H9 (cell line): Measurements from ENCODE around the gene CLK3. TPM values are rescaled to one million over a fixed set of nuclear protein-coding genes. Genes with fewer than 3 reads are reported as not detected.

Source experiments
- DNase-seq: peaks from one replicate; pipeline ENCODE4 v3.0.0-alpha.2; 2017
- H2AFZ ChIP-seq: one replicate; pipeline ENCODE4 v1.6.1; 2013; ENCODE audit warnings: mild to moderate bottlenecking, low read length, control low read depth, moderate library complexity
- H2AK5ac ChIP-seq: 2 replicates; pipeline ENCODE4 v1.6.1; 2013; ENCODE audit warnings: low read length, control low read depth, mixed read lengths; ENCODE audit not compliant: insufficient read length
- H2BK120ac ChIP-seq: one replicate; pipeline ENCODE4 v1.6.1; 2013; ENCODE audit warnings: low read depth, mild to moderate bottlenecking, low read length, control low read depth, inconsistent platforms; ENCODE audit not compliant: poor library complexity, severe bottlenecking
- H2BK12ac ChIP-seq: 2 replicates; pipeline ENCODE4 v1.6.1; 2013; ENCODE audit warnings: low read length, control low read depth, mixed read lengths, low read depth; ENCODE audit not compliant: insufficient read length
- H2BK15ac ChIP-seq: 2 replicates; pipeline ENCODE4 v1.6.1; 2013; ENCODE audit warnings: low read depth, low read length, control low read depth
- H2BK20ac ChIP-seq: one replicate; pipeline ENCODE4 v1.6.1; 2013; ENCODE audit warnings: low read depth, mild to moderate bottlenecking, low read length, control low read depth, inconsistent platforms; ENCODE audit not compliant: poor library complexity, severe bottlenecking
- H2BK5ac ChIP-seq: 2 replicates; pipeline ENCODE4 v1.6.1; 2013; ENCODE audit warnings: low read length, control low read depth, mixed read lengths; ENCODE audit not compliant: insufficient read length
- H3K14ac ChIP-seq: 2 replicates; pipeline ENCODE4 v1.6.1; 2013; ENCODE audit warnings: low read length, control low read depth; ENCODE audit not compliant: insufficient read depth
- H3K18ac ChIP-seq: 2 replicates; pipeline ENCODE4 v1.6.1; 2013; ENCODE audit warnings: low read depth, mild to moderate bottlenecking, mixed read lengths, low read length, control low read depth; ENCODE audit not compliant: insufficient read length
- H3K23ac ChIP-seq: 2 replicates; pipeline ENCODE4 v1.6.1; 2013; ENCODE audit warnings: low read length, control low read depth, mixed read lengths, low read depth; ENCODE audit not compliant: insufficient read length
- H3K23me2 ChIP-seq: 2 replicates; pipeline ENCODE4 v1.6.1; 2013; ENCODE audit warnings: low read depth, mild to moderate bottlenecking, mixed read lengths, low read length, control low read depth; ENCODE audit not compliant: insufficient read length, poor library complexity, severe bottlenecking
- H3K27ac ChIP-seq: 2 replicates; pipeline ENCODE4 v1.5.1; 2013; ENCODE audit warnings: low read length, control low read depth, mixed read lengths, low read depth; ENCODE audit not compliant: insufficient read length
- H3K27me3 ChIP-seq: 2 replicates; pipeline ENCODE4 v1.6.1; 2013; ENCODE audit warnings: low read length, control low read depth, inconsistent platforms; ENCODE audit not compliant: insufficient read depth
- H3K4ac ChIP-seq: 2 replicates; pipeline ENCODE4 v1.6.1; 2013; ENCODE audit warnings: low read depth, mild to moderate bottlenecking, control low read depth, inconsistent platforms, low read length, moderate library complexity
- H3K4me1 ChIP-seq: 2 replicates; pipeline ENCODE4 v1.6.1; 2013; ENCODE audit warnings: low read length, control low read depth, inconsistent platforms; ENCODE audit not compliant: insufficient read depth
- H3K4me2 ChIP-seq: 2 replicates; pipeline ENCODE4 v1.6.1; 2013; ENCODE audit warnings: low read length, control low read depth, mixed read lengths; ENCODE audit not compliant: insufficient read length, insufficient read depth
- H3K56ac ChIP-seq: 2 replicates; pipeline ENCODE4 v1.6.1; 2013; ENCODE audit warnings: low read depth, mild to moderate bottlenecking, mixed read lengths, low read length, control low read depth; ENCODE audit not compliant: insufficient read length
- H3K79me1 ChIP-seq: 2 replicates; pipeline ENCODE4 v1.6.1; 2013; ENCODE audit warnings: low read depth, mild to moderate bottlenecking, moderate library complexity, low read length, control low read depth, inconsistent platforms; ENCODE audit not compliant: insufficient read depth, poor library complexity, severe bottlenecking
- H3K79me2 ChIP-seq: 2 replicates; pipeline ENCODE4 v1.6.1; 2013; ENCODE audit warnings: low read length, control low read depth, inconsistent platforms; ENCODE audit not compliant: insufficient read depth
- H3K9ac ChIP-seq: 2 replicates; pipeline ENCODE4 v1.6.1; 2013; ENCODE audit warnings: low read length, control low read depth, mixed read lengths; ENCODE audit not compliant: insufficient read length; ENCODE audit errors: extremely low read depth
- H3K9me3 ChIP-seq: one replicate; pipeline ENCODE4 v1.6.1; 2013; ENCODE audit warnings: low read depth, low read length, inconsistent platforms; ENCODE audit not compliant: control insufficient read depth
- H3T11ph ChIP-seq: one replicate; pipeline ENCODE4 v1.6.1; 2013; ENCODE audit warnings: mild to moderate bottlenecking, low read length, control low read depth, inconsistent platforms
- H4K20me1 ChIP-seq: one replicate; pipeline ENCODE4 v1.6.1; 2013; ENCODE audit not compliant: control insufficient read depth, insufficient read length, insufficient read depth
- H4K5ac ChIP-seq: 2 replicates; pipeline ENCODE4 v1.6.1; 2013; ENCODE audit warnings: low read depth, mild to moderate bottlenecking, mixed read lengths, low read length, control low read depth; ENCODE audit not compliant: insufficient read length
- H4K8ac ChIP-seq: replicated peaks from 2 replicates; pipeline ENCODE4 v1.6.1; 2013; ENCODE audit warnings: low read length, control low read depth, mixed read lengths, low read depth; ENCODE audit not compliant: insufficient read length
- H4K91ac ChIP-seq: 2 replicates; pipeline ENCODE4 v1.6.1; 2013; ENCODE audit warnings: low read depth, mild to moderate bottlenecking, moderate library complexity, mixed read lengths, low read length, control low read depth; ENCODE audit not compliant: insufficient read length
- H3K27ac Mint-ChIP-seq, 3 experiments: 2 replicates in 2 of 3; 3 replicates in 1 of 3; pipeline ENCODE4 v1.8.0; 2020 to 2021; ENCODE audit warnings: mixed read lengths in 3 of 3, mild to moderate bottlenecking in 1 of 3, moderate library complexity in 1 of 3
- H3K27me3 Mint-ChIP-seq: 2 replicates; pipeline ENCODE4 v1.8.0; 2021; ENCODE audit warnings: low read depth, mild to moderate bottlenecking, moderate library complexity, mixed read lengths
- H3K36me3 Mint-ChIP-seq, 3 experiments: 2 replicates in 2 of 3; 3 replicates in 1 of 3; pipeline ENCODE4 v1.8.0; 2020 to 2021; ENCODE audit warnings: low read depth in 3 of 3, mixed read lengths in 3 of 3; ENCODE audit not compliant: insufficient read depth in 1 of 3
- H3K4me1 Mint-ChIP-seq, 2 experiments: 2 replicates each; pipeline ENCODE4 v1.8.0; 2020; ENCODE audit warnings: mixed read lengths in 2 of 2
- H3K4me3 Mint-ChIP-seq, 2 experiments: 2 replicates in 1 of 2; 3 replicates in 1 of 2; pipeline ENCODE4 v1.8.0; 2020 to 2021; ENCODE audit warnings: mild to moderate bottlenecking in 2 of 2, mixed read lengths in 2 of 2, moderate library complexity in 1 of 2
- H3K9me3 Mint-ChIP-seq, 2 experiments: 2 replicates in 1 of 2; 3 replicates in 1 of 2; pipeline ENCODE4 v1.8.0; 2020; ENCODE audit warnings: mild to moderate bottlenecking in 2 of 2, mixed read lengths in 2 of 2, moderate library complexity in 1 of 2
- CTCF ChIP-seq: fragments of 200-600 bp; sonication (generic); conservative IDR thresholded peaks from 3 replicates; pipeline ENCODE4 v1.8.0; 2021; ENCODE audit warnings: antibody characterized with exemption, mild to moderate bottlenecking
- WGBS: extraction: QIAGEN DNeasy Blood & Tissue Kit; methylation state at CpG from one replicate; pipeline ENCODE4 v1.1.7; 2013; ENCODE audit warnings: missing lambda C conversion rate, low lambda C conversion rate, mixed read lengths; ENCODE audit not compliant: insufficient read length; ENCODE audit errors: extremely low coverage; 5-methylcytosine and 5-hydroxymethylcytosine counted together
- total RNA-seq: library from RNA; stranded (reverse); gene quantifications from 2 replicates; pipeline ENCODE4 v1.2.1, GENCODE V29; 2021

Gene CLK3
- total RNA-seq, 1 experiment from 2014 or later: 40.8 TPM

- Histone ChIP-seq H2AK5ac (no peak overlapping the region), H2BK120ac (no peak overlapping the region), H3K14ac (no peak overlapping the region), H3K79me1 (peaks cover 4% of the 10 kb centered on the region), H3K4ac (no peak overlapping the region), H3K56ac (no peak overlapping the region), H3K23me2 (no peaks in the 10 kb centered on the region), H4K8ac (no peak overlapping the region), H2BK20ac (no peak overlapping the region), H2AFZ (no peak overlapping the region), H4K20me1 (no peaks in the 10 kb centered on the region), H3K79me2 (no peaks in the 10 kb centered on the region; the same call in 1 of the 2 replicates), H3K9ac (no peak overlapping the region), H3T11ph (no peak overlapping the region), H3K18ac (no peak overlapping the region), H3K4me2 (no peak overlapping the region), H4K5ac (no peak overlapping the region), H3K4me1 (peaks cover 6% of the 10 kb centered on the region; the same call in 1 of the 2 replicates), H2BK5ac (no peak overlapping the region), H3K27me3 (no peaks in the 10 kb centered on the region), H3K27ac (no peak overlapping the region), H2BK12ac (no peak overlapping the region), H3K9me3 (no peaks in the 10 kb centered on the region), H2BK15ac (no peak overlapping the region), H4K91ac (no peak overlapping the region), H3K23ac (no peak overlapping the region)
- Mint-ChIP-seq H3K27ac (peak overlapping the region; percentile 9 to 82 (median 11); a peak in 2 of 7 replicates), H3K27me3 (no peaks in the 10 kb centered on the region), H3K4me1 (peaks cover 12 to 13% of the 10 kb centered on the region in 2 experiments), H3K4me3 (no peak overlapping the region), H3K9me3 (no peaks in the 10 kb centered on the region), H3K36me3 (peaks cover 4 to 15% (median 11%) of the 10 kb centered on the region in 3 experiments; a peak in 4 of 7 replicates)
- WGBS: no CpG with 5 or more reads among the region's 5 CpGs
- TF ChIP-seq CTCF: no peak
- DNase-seq: no peak
Observed at GRCh38 chr15:74648051-74648842, 32.6 kb downstream of the CLK3 start.
